Ramos (cell line): ENCODE data around the gene NACC2.
"Not testable (repeated sequence)": the region's sequence is repeated elsewhere in the genome, so short reads cannot be mapped to it uniquely, and the experiment has no call there.

Experiments used
- in situ Hi-C: fragments of 300-500 bp; cut with MboI; formaldehyde crosslinking; loops from one replicate; pipeline ENCODE4 v1.14.3; 2022; ENCODE audit warnings: low sequenced_read_pairs; ENCODE audit not compliant: unreplicated experiment

Gene NACC2

GRCh38 chr9:136029556-136029955 is 65.5 kb downstream of the NACC2 start:
- in situ Hi-C loops, result no loop called here

GRCh38 chr9:136028760-136029470 is 66.2 kb downstream of the NACC2 start:
- in situ Hi-C loops, result no loop called here

DNA sequence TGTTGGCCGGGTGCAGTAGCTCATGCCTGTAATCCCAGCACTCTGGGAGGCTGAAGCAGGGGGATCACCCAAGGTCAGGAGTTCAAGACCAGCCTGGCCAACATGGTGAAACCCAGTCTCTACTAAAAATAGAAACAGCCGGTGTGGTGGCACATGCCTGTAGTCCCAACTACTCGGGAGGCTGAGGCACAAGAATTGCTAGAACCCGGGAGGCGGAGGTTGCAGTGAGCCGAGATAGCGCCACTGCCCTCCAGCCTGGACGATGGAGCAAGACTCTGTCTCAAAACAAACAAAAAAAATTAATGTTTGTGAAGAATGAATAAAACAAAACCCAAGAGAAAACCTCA is 68.2 kb downstream of the NACC2 start:
- in situ Hi-C loops, result not testable (repeated sequence)

DNA sequence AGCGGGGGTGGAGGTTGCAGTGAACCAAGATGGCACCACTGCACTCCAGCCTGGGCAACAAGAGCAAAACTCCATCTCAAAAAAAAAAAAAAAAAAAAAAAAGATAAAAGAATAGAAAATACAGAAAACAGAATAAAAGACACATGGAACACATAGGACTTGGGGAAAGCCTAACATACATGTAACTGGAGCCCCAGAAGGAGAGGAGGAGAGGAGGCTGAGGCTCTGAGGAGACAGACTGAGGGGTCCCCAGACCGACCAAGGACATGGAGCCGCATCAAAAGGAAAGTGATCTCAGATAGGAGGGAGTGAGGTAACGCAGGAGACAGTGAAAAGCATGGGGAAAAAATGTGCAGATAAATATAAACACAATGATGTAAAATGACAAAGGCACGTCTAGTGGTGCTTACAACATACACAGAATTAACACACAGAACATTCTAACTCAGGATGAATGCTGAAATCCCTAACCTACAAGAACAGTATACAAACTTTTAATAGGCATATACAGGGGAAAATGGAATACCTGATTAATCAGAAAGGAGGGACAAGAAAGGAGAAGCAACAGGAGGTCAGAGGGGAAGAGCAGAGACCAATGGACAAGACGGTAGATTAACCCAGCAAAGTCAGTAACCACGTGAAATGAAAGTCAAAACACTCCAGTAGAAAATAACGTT is 68.7 kb downstream of the NACC2 start:
- in situ Hi-C loops, result no loop called here

- in situ Hi-C loops, result no loop called here
These were observed 69.6 kb downstream of the NACC2 start for GRCh38 chr9:136025481-136025880.

DNA sequence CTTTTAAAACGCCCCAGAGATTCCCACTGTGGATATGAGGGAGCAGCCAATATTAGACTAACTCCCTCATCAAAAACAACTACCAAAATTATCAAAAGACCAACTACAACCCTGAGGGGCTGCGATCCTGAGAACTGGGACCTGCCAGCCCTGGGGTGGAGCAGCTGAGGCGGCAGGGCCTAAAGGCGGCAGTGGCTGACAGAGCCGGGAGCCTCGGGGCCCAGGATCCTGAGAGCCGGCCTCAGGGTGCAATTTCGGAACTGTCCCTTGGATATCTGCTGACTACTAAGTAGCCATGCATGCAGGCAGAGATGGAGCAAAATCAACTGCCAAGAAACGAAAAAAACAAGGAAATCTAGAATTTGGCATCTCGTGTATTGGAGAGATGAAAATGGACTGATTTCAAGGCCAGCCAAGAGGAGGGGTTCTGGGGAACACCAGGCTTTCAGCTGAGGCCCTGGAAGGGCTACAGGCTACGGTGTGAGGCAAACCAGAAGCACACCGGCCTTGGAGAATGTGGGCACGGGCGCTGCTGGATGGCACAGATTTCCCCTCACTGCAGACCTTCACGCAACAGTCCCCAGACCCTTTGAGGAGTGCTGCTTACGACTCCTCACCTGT is 70.3 kb downstream of the NACC2 start:
- in situ Hi-C loops, result no loop called here

DNA sequence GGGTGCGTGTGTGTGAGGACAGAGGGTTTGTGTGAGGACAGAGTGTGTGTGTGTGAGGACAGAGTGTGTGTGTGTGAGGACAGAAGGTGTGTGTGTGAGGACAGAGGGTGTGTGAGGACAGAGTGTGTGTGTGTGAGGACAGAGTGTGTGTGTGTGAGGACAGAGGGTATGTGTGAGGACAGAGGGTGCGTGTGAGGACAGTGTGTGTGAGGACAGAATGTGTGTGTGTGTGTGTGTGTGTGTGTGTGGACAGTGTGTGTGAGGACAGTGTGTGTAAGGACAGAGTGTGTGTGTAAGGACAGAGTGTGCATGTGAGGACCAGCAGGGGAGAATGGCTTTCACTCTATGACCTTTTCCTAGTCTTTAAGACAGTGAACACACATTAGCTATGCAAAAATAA is 70.8 kb downstream of the NACC2 start:
- in situ Hi-C loops, result no loop called here

GRCh38 chr9:136023410-136024225 is 71.5 kb downstream of the NACC2 start:
- in situ Hi-C loops, result no loop called here

- in situ Hi-C loops, result no loop called here
These were observed 72.2 kb downstream of the NACC2 start for GRCh38 chr9:136022731-136023409.

GRCh38 chr9:136021872-136022681 is 73.0 kb downstream of the NACC2 start:
- in situ Hi-C loops, result no loop called here

DNA sequence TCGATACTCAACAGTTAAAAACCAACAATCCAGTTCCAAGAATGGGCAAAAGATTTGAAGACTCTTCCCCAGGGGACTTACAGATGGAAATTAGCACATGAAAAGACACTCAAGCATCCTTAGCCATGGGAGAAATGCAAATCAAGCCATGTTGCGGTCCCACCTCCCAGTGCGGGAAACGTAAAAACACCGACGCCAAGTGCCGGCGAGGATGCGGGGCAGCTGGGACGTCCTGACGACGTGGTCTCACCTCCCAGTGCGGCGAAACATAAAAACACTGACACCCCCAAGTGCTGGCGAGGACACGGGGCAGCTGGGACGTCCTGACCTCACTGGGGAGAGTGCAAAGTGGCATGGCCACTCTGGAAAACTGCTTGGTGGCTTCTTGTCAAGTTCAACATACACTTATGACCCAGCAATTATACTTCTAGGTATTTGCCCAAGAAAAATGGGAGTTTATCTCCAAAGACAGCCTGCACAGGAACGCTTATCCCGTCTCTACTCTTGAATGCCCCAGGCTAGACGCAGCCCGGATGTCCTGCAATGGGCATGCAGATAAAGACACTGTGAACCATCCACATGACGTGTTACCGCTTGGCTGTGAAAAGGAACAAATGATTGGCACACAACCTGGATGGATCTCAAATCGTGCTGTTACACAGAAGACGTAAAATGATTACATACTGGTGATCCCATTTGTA is 73.8 kb downstream of the NACC2 start:
- in situ Hi-C loops, result no loop called here

DNA sequence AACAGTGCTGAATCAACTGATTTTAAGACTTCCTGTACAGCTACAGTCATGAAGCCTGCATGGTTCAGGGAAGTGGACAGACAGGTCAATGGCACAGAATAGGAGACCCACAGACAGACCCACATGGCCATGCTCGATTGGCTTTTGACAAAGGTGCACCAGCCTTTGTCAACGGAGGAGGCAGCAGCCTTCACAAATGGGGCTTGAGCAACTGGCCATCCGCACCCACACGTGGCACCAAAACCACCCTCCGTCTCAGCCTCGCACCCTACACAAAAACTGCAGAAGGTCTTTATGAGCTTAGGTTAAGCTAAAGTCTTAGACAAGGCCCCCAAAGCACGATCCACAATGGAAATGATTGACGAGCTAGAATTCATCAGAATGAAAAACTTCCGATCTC is 74.4 kb downstream of the NACC2 start:
- in situ Hi-C loops, result no loop called here

- in situ Hi-C loops, result no loop called here
These were observed 74.9 kb downstream of the NACC2 start for GRCh38 chr9:136020206-136020605.

DNA sequence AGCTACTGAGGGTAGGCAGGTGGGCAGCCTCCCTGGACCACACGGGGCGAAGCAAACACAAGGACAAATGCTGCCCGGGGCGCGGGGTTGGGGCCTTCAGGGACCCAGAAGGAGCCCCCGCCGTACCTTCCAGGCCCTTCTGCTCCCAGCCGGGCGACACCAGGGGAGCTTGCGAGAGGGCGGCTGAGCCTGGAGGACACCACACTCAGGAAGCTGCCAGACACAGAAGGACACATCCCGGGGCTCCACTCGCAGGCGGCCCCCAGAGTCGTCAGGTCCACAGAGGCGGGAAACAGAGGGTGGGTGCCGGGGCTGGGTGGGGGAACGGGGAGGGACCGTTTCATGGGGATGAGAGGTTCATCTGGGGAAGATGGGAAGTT is 75.4 kb downstream of the NACC2 start:
- in situ Hi-C loops, result no loop called here

DNA sequence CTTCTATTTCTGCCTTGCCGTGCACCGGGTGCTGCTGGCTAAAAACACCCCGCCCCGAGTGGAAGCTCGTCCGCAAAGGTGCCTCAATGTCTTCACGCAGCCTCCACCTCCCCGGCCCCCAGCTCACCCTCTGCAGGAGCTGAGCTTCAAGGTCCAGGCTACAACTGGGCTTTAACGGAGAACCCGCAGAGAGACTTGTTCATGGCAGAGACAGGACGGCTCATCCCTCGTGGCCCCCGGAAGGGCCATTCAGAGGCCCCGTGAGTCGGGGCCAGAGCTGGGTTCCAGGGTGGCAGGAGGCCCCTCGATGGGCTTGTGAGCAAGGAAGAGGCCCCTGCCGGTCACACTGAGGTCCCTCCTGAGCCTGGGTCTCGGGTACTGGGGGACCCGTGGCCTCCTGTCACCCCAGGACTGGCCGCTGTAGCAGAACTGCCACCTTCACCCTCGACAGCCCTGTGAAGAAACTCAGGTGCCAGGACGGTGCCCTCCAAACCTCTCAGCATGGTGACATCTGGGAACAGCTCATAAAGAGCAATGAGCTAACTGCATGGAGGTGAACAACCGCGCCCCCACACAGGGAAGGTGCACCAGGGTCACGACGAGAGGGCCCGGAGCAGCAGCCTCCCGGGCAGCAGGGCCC is 75.9 kb downstream of the NACC2 start:
- in situ Hi-C loops, result no loop called here

- in situ Hi-C loops, result no loop called here
These were observed 76.6 kb downstream of the NACC2 start for GRCh38 chr9:136018257-136019031.

DNA sequence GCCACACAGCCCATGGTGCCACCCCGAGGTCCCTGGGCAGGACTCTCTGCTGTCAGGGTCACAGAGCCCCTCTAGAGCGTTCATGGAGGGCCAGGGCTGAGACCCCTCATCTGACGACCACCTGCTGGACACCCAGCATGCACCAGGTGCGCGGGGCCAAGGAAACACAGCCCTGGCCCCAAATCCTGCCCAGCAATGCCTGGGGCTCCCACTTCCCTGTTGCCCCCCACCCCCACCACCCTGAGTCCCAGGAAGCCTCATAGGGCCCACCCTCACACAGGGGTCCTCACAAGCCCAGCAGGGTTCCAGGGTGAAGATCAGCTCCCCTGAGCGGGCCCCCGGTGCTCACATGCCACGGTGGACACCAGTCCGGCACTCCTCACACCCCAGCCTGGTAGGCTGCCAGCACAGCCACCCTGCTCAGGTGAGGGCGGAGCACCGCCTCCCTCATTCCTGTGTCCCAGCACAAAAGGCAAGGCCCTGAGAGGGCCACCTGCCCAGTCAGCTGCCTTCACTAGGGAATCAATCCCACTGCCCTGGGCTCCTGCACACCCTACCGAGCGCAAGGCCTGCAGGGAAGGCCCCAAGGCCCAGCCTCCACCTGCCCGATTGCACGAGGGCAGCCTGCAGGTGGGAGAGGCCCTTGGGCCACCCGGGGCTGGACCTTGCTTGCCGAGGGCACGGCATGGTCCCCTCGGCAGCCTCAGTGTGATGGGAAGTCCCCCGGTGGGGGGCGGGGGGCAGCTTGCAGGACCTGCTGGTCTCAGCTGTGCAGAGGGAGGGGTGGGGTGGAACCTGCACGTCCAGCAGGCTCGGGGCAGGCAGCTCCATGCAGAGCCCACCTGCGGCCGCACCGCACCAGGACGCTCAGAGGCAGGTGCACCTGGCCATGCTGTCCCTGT is 77.5 kb downstream of the NACC2 start:
- in situ Hi-C loops, result no loop called here
